Midbrain (tissue), 1 donor: ENCODE data around the gene SPOCD1.
A peak's percentile ranks its signal among the peaks of the same experiment; 100 is the strongest.

Experiments
- DNase-seq: peaks from one replicate; lab custom pipeline; 2025; lab: John Stamatoyannopoulos, UW

SPOCD1 gene

DNA sequence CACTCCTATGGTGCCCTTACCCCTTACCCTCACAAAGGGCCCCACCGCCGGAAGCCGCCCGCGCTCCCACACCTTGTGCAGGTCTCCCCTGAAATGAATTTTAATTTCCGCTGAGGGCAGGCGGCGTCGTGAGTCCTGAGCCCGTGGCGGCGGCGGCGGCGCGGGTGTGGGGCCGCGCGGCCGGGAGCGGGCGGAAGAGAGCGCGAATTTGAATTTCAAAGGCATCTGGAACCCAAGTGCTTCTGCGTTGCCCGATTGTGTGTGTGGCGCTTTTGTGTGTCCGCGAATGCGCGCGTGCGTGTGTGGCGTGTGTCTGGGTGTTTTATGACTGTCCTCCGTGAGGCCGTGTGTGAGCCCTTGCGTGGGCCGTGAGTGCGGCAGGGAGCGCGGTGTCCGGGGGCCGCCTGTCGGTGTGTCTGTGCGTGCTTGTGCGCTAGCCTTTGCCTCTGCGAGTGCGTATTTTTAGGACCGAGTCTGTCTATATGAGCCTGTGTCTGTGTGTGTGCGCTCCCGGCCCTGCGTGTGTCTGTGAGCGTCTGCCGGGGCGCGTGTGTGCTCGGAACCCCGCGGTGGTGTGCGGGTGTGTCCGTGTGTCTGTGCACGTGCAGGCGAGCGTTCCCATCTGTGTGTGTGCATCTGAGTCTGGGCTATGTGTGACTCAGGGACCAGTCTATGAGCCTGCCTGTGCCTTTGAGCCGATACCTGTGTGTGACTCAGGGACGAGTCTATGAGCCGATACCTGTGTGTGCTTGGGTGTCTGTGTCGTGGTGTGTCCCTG lies 43.7 kb downstream of the SPOCD1 start:
- no peak for DNase-seq

DNA sequence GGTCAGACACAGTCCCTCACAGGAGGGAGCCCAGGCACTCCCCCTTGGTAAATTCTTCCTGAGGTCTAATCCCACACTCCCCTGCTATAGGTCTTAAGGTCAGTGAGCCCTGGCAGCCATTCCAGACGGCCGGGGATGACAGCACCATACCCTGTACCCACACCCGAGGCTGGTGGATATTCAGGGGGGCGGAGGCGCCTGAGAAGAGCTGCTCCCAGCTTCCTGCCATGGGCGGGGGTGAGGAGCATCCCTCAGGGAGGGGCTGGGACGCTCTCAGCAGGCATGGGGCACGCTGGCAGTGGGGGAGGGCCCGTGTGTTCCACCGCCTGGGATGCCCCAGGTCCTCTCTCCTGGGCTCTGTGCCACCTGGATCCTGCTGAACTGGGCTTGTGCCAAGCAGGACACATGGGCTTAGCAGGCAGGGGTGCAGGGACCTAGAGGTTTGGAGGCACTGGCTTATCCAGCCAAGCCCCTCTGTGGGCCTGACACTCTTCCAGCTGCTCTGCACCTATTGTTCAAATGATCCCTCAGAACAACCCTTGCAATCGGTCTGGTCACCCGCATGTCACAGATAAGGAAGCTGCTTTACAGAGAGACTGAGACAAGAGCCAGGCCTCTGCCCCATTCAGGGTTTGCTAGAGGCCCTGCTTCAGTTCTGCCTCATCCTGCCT lies 46.0 kb downstream of the SPOCD1 start:
- DNase-seq = no peak

DNA sequence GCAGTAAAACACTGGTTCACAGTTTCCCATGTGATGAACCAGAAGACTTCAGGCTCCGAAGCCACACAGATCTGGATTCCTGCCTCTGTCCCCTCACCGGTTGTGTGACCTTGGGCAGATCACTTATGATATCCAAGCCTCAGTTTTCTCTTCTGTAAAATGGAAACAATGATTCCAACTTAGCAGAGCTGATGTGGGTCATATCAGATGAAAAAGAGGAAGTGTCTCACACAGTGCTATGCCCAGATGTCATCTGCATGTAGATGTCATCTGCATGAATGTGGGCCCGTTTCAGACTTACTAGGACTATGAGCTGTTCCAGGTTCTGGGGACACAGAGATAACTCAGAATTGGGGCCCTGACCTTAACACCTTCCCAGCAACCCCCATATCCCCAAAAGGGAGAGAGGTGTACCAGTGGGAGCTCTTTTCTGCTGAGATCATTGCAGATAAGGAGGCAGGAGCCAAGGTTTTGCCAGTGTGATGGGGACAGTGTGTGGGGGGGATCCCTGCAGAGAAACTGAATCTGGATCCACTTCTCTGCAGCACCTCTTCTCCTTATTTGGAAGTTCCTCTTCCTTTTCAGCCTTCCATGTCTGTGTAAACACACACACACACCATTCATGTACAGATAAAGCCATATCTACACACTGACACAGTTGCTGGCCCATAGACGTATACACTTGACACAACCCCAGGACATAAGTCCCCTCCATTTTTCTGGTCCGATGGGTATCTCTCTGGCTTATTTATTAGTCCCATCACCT lies 46.7 kb downstream of the SPOCD1 start:
- no peak for DNase-seq

DNA sequence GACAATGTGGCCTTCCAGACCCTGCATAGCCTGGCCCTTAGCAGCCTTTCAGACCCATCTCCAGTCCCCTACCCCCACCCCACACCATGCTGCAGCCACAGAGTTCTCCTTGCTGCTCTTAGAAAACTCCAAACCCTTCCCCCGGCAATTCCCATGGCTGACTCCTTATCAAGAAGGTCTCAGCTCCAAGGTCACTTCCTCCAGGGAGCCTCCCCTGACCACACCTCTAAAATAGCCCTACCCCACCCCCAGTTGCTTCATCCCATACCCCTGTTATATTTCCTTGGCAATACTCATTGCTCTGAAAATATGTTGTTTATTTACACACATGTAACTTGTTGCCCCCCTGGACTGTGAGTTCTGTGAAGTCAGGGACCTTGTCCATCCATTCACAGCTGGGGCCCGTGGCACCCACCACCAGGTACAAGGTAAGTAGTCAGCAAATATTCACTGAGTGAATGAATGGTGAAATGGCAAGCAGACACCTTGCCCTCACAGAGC lies 47.4 kb downstream of the SPOCD1 start:
- DNase-seq = no peak

DNA sequence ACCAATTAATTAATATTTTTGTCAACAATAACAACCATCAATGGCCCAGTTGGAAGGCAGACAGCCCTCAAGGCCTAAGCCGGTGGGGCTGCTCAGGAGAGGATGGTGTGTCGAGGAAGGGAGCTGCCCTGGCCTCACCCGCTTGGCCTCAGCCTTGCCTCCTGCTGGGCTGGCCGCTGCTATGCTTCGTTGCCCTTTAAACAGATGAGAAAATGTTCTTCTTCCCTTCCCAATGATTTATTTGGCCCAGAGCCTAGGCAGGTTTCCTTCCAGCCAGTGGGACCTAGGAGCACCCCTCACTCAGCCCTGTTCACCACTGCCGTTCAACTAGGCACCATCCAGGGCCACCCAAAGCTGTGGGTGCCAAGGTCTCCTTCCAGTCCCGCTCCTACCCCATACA lies 48.6 kb downstream of the SPOCD1 start:
- DNase-seq = no peak

DNA sequence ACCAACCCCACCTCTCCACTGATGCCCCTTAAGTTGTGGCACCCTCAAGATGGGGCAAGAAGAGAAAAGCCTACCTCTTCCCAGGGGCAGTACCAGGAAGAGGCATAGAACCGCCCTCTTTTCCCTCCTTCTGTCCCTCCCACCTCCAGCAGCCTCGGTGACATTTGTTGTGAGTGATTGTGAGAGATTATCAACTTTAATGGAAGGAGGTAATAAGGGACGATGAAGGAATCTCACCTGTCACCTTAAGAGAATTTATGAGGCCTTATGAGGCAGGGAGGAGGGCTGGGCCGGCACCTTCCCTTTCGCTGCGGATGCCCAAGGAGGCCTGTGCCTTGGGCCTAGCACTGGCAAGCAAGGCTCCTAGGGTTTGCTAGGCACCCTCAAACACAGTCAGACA lies 50.3 kb downstream of the SPOCD1 start:
- no peak for DNase-seq

DNA sequence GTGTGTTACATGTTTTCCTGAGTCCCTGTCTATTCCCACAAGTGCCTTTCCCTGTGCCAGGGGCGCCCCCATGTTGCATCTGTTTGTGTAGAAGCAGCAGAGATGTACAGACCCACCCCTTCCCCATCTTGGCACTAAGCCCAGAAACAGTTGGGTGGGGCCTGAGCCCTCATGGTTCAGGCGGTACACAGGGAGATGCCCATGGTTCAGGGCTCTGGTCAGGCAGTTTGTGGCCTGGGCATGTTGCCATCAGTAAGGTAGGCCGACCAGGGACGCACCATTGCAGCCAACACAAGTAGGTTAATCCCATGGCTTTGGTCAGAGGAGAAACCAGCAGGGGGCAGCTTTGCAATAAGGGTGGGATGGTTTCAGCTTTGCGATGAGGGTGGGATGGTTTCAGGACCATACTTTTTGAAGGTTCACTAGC lies 50.8 kb downstream of the SPOCD1 start:
- DNase-seq = peak; percentile 47

DNA sequence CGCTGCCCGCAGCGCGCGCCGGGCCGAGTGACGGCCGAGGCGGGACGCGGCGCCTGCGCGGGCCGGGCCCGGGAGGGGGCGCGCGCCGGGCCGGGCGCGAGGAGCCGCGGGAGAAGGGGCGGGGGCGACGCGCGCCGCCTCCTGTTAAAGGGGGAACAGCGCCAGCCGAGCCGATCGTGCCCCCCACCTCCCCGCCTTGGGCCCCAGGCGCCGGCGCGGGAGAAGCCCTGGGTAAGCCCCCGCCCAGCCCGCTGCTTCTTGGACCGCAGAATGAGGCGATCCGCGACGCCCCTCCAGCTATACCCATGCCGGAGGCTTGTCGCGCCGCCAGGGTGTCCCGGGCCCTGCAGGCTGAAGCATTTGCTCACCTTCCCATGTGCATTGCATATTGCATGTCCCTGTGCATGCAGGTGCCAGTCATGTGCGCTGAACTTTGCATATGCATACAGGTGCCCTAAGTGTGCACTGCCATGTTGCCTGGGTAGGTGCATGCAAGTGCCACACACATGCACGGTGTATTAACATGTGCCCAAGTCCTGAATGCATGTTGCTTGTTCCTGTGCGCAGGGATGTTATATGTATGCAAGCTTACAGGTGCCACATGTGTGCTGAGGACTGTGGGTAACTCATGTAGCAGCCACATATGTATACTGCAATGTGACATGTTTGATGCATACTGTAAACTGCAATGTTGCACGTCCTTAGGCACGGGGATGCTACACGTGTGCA lies 51.3 kb downstream of the SPOCD1 start, which contains the start of gene ADGRB2:
ADGRB2 (minus strand) TSS at position 29 of the 729 bp plus-strand sequence. CDS start 7,119 bp downstream, outside the sequence.
- DNase-seq = peak; percentile 21

DNA sequence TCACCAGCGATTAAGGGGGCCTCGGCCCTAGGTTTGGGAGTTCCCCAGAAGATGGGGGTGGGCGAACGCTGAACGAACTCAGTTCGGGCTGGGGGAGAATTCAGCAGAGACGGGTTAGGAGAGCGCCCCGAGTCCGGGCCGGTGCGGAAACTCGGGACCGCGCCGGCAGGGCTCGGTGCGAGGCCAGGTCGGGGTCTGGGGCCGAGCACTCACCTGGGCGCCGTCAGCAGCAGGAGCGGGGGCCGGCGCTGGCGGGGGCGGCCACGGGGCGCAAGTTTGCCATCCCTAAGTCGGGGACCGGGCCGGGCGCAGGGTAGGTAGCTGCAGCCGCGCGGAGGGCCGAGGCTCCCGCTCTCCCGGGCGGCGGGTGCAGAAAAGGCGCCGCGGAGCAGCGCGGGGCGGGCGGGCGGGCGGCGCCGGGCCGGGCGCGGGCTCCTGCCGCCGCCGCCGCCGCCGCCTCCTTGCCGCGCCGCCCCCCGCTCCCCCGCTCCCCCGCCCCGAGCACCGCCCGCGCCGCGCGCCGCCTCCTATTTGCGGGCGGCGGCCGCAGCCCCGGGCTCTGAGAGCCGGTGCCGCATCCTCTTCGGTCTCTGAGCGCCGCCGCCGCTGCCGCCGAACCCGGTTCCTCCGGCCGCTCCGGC lies 52.0 kb downstream of the SPOCD1 start:
- peak; percentile 15 for DNase-seq

DNA sequence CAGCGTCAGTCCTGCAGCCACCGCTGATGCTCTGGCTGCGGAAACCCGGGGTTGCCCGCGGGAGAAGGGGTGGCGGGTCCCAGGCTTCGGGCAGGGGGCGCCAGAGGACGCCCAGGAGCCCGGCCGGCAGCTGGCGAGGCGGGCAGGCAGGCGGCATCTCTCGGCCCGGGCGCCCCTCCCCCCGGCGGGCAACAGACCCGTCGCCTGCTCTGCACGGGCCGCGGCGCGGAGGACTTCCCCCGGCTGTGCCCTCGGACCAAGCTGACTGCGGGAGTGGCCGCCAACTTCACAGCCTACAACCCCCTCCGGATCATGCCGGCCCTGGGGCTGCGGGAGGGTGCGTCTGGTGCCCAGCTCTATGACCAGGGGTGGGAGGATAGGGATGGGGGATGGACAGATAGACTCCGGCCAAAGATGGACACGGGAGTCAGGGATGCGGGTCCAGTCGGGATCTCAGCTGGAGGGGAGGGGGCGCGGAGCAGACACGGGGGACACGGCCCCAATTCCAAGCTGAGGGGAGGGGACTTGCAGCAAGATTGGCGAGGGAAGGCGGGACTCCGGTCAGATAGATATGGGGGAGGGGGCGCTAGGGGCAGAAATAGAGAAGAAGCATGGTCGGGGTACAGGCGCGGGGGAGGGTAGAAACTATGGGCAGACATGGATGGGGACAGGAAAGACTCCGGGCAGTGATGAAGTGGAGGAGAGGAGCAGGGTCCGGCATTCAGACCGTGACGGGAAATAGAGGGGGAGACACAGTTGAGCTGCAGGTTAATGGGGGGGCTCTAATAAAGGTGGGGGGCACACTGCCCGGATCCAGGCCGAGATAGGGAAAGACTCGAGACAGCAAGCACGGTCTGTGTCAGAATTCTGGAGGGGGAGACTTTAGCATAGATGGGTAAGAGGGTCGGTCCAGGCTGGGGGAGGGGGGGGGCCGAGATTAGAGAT lies 52.8 kb downstream of the SPOCD1 start:
- peak; percentile 83 for DNase-seq

DNA sequence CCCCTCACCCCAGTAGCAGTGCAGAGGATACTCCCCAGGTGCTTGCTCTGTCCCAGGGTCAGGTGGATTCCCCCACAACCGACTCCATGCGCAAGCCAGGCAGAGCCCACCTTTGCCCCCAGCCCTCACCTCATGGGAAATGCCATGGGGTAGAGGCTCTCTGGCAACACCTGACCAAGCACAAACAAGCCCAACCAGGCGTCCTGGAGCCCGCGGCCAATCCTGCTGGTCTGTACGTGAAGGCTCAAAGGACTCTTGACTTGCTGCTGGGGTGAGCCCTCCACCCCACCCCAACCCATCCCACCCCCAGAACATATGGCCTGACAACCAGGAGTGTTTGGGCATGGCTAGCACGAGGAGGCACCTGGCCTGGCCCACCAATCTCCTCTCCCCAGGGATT lies 53.5 kb downstream of the SPOCD1 start:
- no peak for DNase-seq

DNA sequence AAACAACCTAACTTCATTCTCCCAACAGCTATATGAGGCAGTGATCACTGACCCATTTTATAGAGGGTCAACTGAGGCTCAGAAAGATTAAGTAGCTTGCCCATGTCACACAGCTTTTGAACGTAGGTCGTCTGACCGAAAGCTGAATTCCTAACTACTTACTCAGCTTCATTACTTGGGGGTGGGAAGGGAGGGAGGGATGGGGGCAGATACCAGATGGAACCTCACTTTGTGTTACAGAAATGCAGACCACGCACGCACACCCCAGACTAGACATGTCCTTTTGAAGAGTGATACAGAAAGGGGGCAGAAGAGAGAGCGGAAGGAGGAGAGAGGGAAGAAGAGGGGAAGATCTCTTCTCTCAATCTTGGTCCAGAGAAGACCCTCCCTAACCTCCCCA lies 53.9 kb downstream of the SPOCD1 start:
- no peak for DNase-seq

DNA sequence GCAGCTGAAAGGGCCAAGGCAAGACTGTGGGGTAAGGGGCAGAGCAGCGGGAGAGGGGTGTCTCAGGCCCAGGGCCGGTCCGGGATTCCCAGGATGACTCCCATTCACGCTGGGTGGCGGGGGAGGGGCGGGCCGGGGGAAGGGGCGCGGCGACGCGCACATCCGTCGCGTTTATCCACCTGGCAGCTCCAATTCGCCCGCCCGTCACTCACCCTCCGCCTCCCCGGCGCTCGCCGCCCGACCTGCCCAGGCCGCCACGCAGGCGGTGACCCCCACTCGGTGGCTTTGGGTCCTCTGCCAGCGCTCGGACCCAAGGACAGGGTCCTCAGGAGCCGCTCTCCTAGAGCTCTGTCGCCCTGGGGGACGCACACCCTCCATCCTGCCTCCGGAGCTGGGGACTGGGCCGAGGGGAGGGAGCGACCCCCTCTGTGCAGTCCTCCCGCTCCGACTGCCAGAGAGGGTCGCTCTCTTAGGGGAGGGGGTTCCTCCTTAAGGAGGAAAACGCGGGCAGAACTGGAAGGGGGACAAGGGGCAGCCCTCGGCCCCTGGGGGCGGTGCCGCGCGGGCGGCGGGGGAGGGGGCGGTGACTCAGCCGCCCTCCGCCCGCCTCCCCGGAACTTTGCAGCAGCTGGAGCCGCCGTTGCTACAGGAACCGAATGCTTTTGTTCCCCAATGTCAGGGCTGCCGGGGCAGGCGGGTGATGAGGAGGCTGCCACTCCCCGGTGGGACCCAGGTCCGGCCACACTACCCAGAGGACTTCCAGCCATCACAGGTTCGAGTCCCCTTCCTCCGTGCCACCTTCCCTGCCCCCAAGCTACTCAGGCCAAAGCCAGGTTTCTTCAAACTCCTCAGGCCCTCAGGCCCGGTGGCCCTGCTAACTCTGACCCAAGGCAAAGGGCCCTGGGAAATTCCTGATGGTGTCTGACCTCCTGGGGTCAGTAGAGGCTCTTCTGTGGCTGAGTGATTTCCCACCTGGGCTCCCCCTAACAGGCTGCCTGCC lies 55.1 kb downstream of the SPOCD1 start:
- peak; percentile 39 for DNase-seq

DNA sequence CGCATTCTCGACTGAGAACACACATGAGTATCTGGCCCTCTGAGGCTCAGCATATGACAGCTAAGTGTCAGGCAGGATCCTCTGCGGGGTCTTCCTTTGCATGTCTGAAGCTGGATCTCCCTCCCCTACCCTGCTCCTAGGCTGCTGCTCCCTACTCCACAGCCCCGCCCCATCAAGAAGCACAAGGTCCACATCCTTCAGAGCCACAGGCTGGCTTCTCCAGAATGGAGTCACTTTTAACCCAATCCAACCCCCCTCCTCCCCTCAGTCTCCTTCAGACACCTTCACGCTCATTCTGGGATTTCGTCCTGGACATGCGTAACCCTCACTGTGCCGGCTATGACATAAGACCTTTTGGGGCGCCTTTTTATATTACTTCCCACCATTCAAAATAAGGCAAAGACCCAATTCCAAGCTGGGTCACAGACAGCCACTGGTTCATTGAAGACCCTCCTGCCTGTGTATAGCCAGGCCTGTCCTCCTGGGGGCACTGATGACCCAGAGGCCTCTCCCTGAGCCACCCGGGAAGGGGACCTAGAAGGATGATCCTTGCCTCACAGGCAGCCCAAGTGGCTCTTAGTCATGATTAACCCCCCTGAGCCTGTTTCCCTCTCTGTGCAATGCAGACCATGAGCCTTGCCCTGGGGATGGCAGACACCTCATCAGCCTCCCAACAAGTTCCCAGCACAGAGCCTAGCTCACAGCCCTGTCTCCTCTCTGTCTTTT lies 56.4 kb downstream of the SPOCD1 start:
- DNase-seq = no peak

DNA sequence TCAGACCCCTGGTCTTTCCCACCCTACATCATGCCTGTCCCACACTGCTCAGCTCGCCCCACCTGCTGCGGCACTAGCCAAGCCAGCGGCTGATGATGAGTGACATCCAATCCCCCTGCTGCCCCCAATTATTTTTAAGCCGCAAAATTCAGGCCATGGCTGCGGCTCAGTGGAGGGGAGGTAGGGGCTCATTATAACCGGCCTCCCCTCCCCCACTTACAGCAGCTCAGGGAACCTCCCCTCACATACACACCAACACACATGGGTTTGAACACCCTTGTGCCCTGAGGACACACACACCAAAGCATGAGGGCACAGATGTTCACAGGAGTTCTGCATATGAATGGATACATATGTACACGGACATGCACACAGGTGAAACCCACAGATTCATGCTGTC lies 57.0 kb downstream of the SPOCD1 start:
- no peak for DNase-seq

DNA sequence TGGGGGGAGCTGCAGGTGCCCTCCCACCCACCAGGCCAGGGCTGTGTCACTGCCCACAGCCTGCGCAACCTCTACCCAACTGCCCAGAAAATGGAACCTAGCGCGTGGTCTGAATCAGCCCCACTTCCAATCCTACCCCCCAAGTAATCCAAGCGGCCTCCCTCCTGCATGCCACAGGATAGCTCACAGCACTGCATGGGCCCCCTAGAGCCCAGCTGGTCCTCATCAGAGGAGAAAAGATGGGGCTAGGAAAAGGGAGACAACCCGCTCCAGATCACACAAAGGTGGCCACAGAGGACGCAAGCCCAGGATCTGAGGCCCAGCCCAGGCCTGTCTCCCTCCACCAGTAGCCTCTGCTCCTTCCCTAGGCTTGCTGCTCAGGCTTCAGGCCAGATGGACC lies 57.8 kb downstream of the SPOCD1 start:
- no peak for DNase-seq

DNA sequence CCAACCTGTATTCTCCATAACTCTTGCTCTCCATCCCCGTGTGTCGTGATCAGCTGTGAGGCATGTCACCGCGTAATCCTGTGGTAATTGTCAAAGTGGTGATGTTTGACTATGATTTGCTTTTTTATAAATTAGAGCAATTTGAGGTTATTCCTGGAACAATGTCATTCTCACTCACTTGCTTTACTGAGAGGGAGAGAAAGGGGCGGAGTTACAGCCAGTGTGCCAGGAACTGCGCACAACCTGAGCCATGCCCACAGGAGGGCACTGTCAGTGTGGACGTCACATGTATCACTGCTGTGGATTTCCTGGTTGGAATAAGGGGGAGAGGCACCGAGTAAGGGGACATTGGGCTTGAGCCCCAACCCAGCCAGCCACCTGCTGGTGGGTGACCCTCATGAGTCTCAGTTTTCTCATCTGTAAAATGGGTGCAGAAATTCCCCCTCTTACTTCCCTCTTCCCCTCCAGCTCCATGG lies 58.6 kb downstream of the SPOCD1 start:
- no peak for DNase-seq

DNA sequence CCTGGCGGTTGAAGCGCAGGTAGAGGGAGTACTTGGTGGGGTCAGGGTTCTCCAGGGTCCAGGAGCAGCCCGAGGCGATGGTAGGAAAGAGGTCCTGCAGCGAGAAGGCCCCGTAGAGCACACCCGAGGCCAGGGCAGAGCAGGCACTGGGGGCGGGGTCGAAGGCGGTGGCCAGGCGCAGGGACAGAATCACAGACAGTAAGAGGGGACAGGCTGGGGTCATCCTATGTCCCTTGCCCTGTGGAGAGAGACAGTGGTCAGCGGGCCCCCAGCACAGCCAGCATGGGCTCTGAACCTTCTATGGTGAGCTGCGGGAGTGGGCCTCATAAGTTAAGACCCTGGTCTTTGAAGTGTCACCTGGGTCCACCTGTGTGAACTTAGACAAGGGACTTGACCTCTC lies 59.2 kb downstream of the SPOCD1 start:
- no peak for DNase-seq
